ENCODE data around the gene NOXO1.
A peak's percentile ranks its signal among the peaks of the same experiment; 100 is the strongest.

Gene NOXO1

GRCh38 chr16:2023092-2024031 is 42.1 kb upstream of the NOXO1 start:
- TF ChIP-seq, protein P1, sequence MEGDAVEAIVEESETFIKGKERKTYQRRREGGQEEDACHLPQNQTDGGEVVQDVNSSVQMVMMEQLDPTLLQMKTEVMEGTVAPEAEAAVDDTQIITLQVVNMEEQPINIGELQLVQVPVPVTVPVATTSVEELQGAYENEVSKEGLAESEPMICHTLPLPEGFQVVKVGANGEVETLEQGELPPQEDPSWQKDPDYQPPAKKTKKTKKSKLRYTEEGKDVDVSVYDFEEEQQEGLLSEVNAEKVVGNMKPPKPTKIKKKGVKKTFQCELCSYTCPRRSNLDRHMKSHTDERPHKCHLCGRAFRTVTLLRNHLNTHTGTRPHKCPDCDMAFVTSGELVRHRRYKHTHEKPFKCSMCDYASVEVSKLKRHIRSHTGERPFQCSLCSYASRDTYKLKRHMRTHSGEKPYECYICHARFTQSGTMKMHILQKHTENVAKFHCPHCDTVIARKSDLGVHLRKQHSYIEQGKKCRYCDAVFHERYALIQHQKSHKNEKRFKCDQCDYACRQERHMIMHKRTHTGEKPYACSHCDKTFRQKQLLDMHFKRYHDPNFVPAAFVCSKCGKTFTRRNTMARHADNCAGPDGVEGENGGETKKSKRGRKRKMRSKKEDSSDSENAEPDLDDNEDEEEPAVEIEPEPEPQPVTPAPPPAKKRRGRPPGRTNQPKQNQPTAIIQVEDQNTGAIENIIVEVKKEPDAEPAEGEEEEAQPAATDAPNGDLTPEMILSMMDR (IDR thresholded peaks at IDR 0.05; ENCODE audit: insufficient read depth, low read length, missing control alignments), result peak; percentile 98
- CTCF ChIA-PET, result interaction anchor here (0.6 to 8.2 kb wide), 30 partner anchors 9 to 157 kb away, joined by 3 to 135 read pairs (median 5); partner anchors contain the start of genes NTHL1, PKD1, RAB26 and TSC2

GRCh38 chr16:2022723-2023091 is 41.4 kb upstream of the NOXO1 start:
- no peak for DNase-seq (ENCODE audit: low read depth, low spot score)
- POLR2A ChIA-PET, result interaction anchor here (0.6 to 1.2 kb wide), 4 partner anchors 13 to 133 kb away, joined by 3 to 6 read pairs (median 4); partner anchors contain the start of genes NTHL1, TRAF7 and TSC2
- CTCF ChIA-PET, result interaction anchor here (0.6 to 8.2 kb wide), 29 partner anchors 10 to 132 kb away, joined by 3 to 135 read pairs (median 5); partner anchors contain the start of genes NTHL1, PKD1, RAB26 and TSC2
- peak overlapping the region; percentile 46 for H3K4me3 ChIP-seq (ENCODE audit: low read depth, low read length)
- TF ChIP-seq, protein P1 (IDR thresholded peaks at IDR 0.05; ENCODE audit: insufficient read depth, low read length, missing control alignments), result no peak

More at GRCh38 chr16:2023092-2024031, 42.1 kb upstream of the NOXO1 start:
- no peak for DNase-seq (ENCODE audit: low read depth, low spot score)
- POLR2A ChIA-PET, result interaction anchor here (0.6 to 1.2 kb wide), 5 partner anchors 9 to 132 kb away, joined by 3 to 6 read pairs (median 4); partner anchors contain the start of genes NTHL1, TRAF7 and TSC2
- H3K4me3 ChIP-seq (ENCODE audit: low read depth, low read length), result peak overlapping the region; percentile 46

DNA sequence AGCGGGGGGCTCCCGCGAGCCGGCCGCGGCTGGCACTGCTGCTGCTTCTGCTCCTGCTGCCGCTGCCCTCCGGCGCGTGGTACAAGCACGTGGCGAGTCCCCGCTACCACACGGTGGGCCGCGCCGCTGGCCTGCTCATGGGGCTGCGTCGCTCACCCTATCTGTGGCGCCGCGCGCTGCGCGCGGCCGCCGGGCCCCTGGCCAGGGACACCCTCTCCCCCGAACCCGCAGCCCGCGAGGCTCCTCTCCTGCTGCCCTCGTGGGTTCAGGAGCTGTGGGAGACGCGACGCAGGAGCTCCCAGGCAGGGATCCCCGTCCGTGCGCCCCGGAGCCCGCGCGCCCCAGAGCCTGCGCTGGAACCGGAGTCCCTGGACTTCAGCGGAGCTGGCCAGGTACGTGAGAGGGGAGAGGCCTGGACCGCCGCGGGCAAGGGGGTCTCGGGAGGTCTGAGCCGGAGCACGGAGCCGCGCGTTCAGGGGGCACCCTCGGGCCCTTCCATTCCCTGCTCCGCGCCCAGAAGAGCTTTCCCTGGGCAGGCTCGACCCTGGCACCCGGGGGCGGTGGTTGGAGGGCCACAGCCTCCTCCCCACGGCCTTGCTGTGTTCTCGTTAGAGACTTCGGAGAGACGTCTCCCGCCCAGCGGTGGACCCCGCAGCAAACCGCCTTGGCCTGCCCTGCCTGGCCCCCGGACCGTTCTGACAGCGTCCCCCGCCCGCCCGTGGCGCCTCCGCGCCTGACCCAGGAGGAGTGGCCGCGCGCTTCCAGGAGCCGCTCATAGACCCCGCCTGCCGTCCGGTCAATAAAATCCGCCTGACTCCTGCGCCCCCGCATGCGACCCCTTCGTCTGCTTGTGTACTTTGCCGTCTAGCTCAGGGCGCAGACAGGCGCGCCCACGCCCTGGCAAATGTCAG is 38.9 kb upstream of the NOXO1 start:
- ChIA-PET POLR2A (no interaction called here), CTCF (interaction anchor here (1.2 to 8.2 kb wide), 3 partner anchors 15 to 124 kb away, joined by 3 to 135 read pairs (median 6); partner anchors contain the start of gene RAB26)
- H3K4me3 ChIP-seq (ENCODE audit: low read depth, low read length), result peak overlapping the region; percentile 8
- TF ChIP-seq, protein P1 (IDR thresholded peaks at IDR 0.05; ENCODE audit: insufficient read depth, low read length, missing control alignments), result no peak
- DNase-seq (ENCODE audit: low read depth, low spot score), result no peak

DNA sequence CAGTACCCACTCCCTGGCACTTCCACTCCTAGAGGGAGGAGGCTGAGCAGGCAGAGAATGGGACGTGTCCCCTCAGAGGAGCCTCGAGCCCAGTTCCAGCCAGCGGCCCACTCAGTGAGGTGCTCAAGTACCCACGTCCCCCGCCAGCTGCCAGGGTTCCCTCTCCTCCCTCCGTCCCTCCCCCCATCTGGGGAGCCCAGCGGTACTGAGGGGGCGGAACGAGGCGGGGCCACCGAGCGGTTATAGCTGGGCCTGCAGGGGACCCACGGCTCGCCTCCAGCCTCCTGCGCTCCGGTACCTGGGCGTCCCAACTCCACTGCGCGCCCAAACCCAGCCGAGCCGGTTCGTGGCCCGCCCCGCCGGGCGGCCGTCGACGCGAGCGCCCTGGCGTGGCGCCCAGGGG is 38.2 kb upstream of the NOXO1 start, which contains the start of gene NPW:
Gene NPW, plus strand, starts transcription at position 268 of the 403 bp plus-strand sequence.
- H3K4me3 ChIP-seq (ENCODE audit: low read depth, low read length), result peak within 1 kb of the TSS; percentile 8
- DNase-seq (ENCODE audit: low read depth, low spot score), result no peak
- ChIA-PET CTCF (interaction anchor here (2.0 to 8.2 kb wide), 2 partner anchors 37 to 124 kb away, joined by 6 to 135 read pairs; partner anchors contain the start of gene RAB26), POLR2A (no interaction called here)
- TF ChIP-seq, protein P1 (IDR thresholded peaks at IDR 0.05; ENCODE audit: insufficient read depth, low read length, missing control alignments), result no peak

GRCh38 chr16:2016407-2016922 is 35.2 kb upstream of the NOXO1 start:
- DNase-seq (ENCODE audit: low read depth, low spot score), result no peak
- ChIA-PET CTCF (interaction anchor here (1.1 to 2.2 kb wide), 8 partner anchors 9 to 138 kb away, joined by 3 to 10 read pairs (median 4); partner anchors contain the start of genes NHERF2 and TRAF7), POLR2A (interaction anchor here (0.9 kb wide), 1 partner anchor 139 kb away, joined by 3 read pairs; the partner anchor contains the start of gene TRAF7)
- TF ChIP-seq, protein P1 (IDR thresholded peaks at IDR 0.05; ENCODE audit: insufficient read depth, low read length, missing control alignments), result peak; percentile 50
- H3K4me3 ChIP-seq (ENCODE audit: low read depth, low read length), result no peak overlapping the region

All from AG04449 (cell line).